Heart left ventricle (tissue), 16 donors: ENCODE results near the gene GPR107. TPM values are rescaled to one million over a fixed set of nuclear protein-coding genes. Genes with fewer than 3 reads are reported as not detected.
A peak's percentile ranks its signal among the peaks of the same experiment; 100 is the strongest.

ENCODE experiments used
- ATAC-seq, 4 donors: fragments of 200-7000 bp; cut with Tn5 transposase; one replicate each; pipeline ENCODE4 v1.9.1; 2020 to 2022; ENCODE audit warnings: moderate library complexity in 4 of 4, mild to moderate bottlenecking in 3 of 4, moderate number of reproducible peaks in 1 of 4
- DNase-seq, 5 donors: peaks; one replicate each; pipeline ENCODE4 v3.0.0-alpha.2; 2020
- H3K27ac ChIP-seq, 12 donors: fragments of 200-600 bp; sonication (generic) in 4 of 12; one replicate each; pipeline versions ENCODE4 v1.5.0 to v1.8.0; 2016 to 2022; ENCODE audit warnings: mild to moderate bottlenecking in 2 of 12
- H3K27me3 ChIP-seq, 9 donors: fragments of 200-600 bp; sonication (generic) in 2 of 9; one replicate each; pipeline versions ENCODE4 v1.5.1 to v1.8.0; 2016 to 2022; ENCODE audit warnings: mild to moderate bottlenecking in 3 of 9
- H3K36me3 ChIP-seq, 9 donors: fragments of 200-600 bp; sonication (generic) in 2 of 9; one replicate each; pipeline versions ENCODE4 v1.5.0 to v1.8.0; 2018 to 2022; ENCODE audit warnings: mild to moderate bottlenecking in 2 of 9
- H3K4me1 ChIP-seq, 12 donors: fragments of 200-600 bp; sonication (generic) in 4 of 12; one replicate each; pipeline versions ENCODE4 v1.5.0 to v1.8.0; 2016 to 2022; ENCODE audit warnings: mild to moderate bottlenecking in 3 of 12
- H3K4me3 ChIP-seq, 12 donors: fragments of 200-600 bp; sonication (generic) in 4 of 12; one replicate each; pipeline versions ENCODE4 v1.5.0 to v1.8.0; 2017 to 2022; ENCODE audit warnings: mild to moderate bottlenecking in 9 of 12, moderate library complexity in 4 of 12
- H3K9me3 ChIP-seq, 12 donors: fragments of 200-600 bp; sonication (generic) in 4 of 12; one replicate each; pipeline versions ENCODE4 v1.5.0 to v1.8.0; 2016 to 2022; ENCODE audit warnings: mild to moderate bottlenecking in 1 of 12
- CTCF ChIP-seq, 12 donors: fragments of 200-600 bp; sonication (generic) in 4 of 12; IDR thresholded peaks; one replicate each; pipeline versions ENCODE4 v1.5.0 to v1.8.0; 2018 to 2022; ENCODE audit warnings: antibody characterized with exemption in 12 of 12, mild to moderate bottlenecking in 5 of 12
- POLR2A ChIP-seq, 2 donors: fragments of 450-650 bp; IDR thresholded peaks; one replicate each; pipeline ENCODE4 v1.6.1; 2017; ENCODE audit warnings: antibody characterized with exemption in 2 of 2, mild to moderate bottlenecking in 2 of 2, moderate library complexity in 2 of 2
- WGBS, 4 donors: extraction: QIAGEN DNeasy Blood & Tissue Kit in 2 of 4; methylation state at CpG; one replicate each; pipeline versions ENCODE4 v1.1.5 to v1.1.7; 2013 to 2018; 5-methylcytosine and 5-hydroxymethylcytosine counted together
- intact Hi-C, 10 donors: fragments of 100-400 bp; cut with DNase I; formaldehyde crosslinking; loops; one replicate each; pipeline versions ENCODE4 v1.11.1 to v1.14.2; 2022
- polyA plus RNA-seq, 2 donors: library from polyadenylated mRNA; stranded (reverse); fragments of 200-250 nt; gene quantifications; one replicate each; pipeline ENCODE4 v1.2.3, GENCODE V29; 2013
- total RNA-seq, 9 donors: library from RNA; depleted of rRNA in 2 of 9; stranded (reverse); fragments of >200 nt in 2 of 9; fragmentation: NEBNext Ultra II Directional in 3 of 9; extraction: Animal tissue kit (Norgen Biotek cat#: 25700) in 3 of 9; gene quantifications; one replicate each; pipeline versions ENCODE4 v1.1.0 to v1.2.4, GENCODE V29; 2016 to 2023
- donor health status: ischemic (EF 13 %, LVEDD 7.1; RV severe dilation, severe dysfunction).
- donor health status: healthy with polysubstance abuse.
- donor health status: DM: no; HTN: yes; CAD: no.
- donor health status: DM: no; HTN: no; CAD: no.
- donor health status: ischemic (EF 25% LVEDD 6.9; RV normal size, moderate dysfunction).
- donor health status: ischemic (EF 25% LVEDD 5.7; RV mildly dilated, moderate dysfunction).
- donor health status: healthy.
- donor health status: DM: yes; HTN: yes; CAD: no.
- donor health status: ischemic (EF 35%, LVEDD 5.7; RV mildly dilated, moderate dysfunction).
- donor health status: nonischemic (EF 11% LVEDD 7.7; RV severe dilation, severe dysfunction).
- donor health status: DM: yes; HTN: yes; CAD: no.
- donor health status: PGD.
- donor health status: ischemic (EF 29% LVEDD 5.4; RV normal size, mild dysfunction).
- donor health status: nonischemic (EF 23%, LVEDD 6.1; RV moderate dilation, normal function).

Gene GPR107
- total and polyA plus RNA-seq, 11 donors: 7.0 to 33.2 (median 21.3) TPM

- peaks cover 0 to 97% (median 80%) of the 10 kb centered on the region in 9 donors for H3K36me3 ChIP-seq
- ATAC-seq (peak in 3 of 4 donors; percentile 80 to 87 (median 86)), DNase-seq (peak; percentile 69 to 91 (median 79))
- no peaks in the 10 kb centered on the region for H3K27me3 ChIP-seq
- no peak for TF ChIP-seq POLR2A (IDR thresholded peaks at IDR 0.05)
- peak; percentile 69 to 86 (median 80) for TF ChIP-seq CTCF (IDR thresholded peaks at IDR 0.05)
- peak overlapping the region in 1 of 12 donors; percentile 73 for H3K27ac ChIP-seq
- no peaks in the 10 kb centered on the region for H3K9me3 ChIP-seq
- H3K4me1 ChIP-seq: peaks cover 0 to 9% (median 0%) of the 10 kb centered on the region in 12 donors
- intact Hi-C loops: loop anchor here (1.0 to 10.0 kb wide), 10 partner anchors 80 to 577 kb away; no protein-coding TSS in a partner anchor
- WGBS, 4 donors: 36 to 42% (median 37%) methylated on average over 10 of the region's 10 CpGs
- H3K4me3 ChIP-seq: no peak overlapping the region
These were observed 53.6 kb downstream of the GPR107 start for GRCh38 chr9:130107234-130107861.

- 94 to 100% (median 96%) methylated on average over 2 of the region's 2 CpGs for WGBS, 4 donors
- Histone ChIP-seq H3K27me3 (no peaks in the 10 kb centered on the region), H3K4me1 (peaks cover 0 to 12% (median 2%) of the 10 kb centered on the region in 12 donors), H3K27ac (peak overlapping the region in 1 of 12 donors; percentile 73), H3K9me3 (no peaks in the 10 kb centered on the region), H3K36me3 (peaks cover 0 to 93% (median 76%) of the 10 kb centered on the region in 9 donors), H3K4me3 (no peak overlapping the region)
- TF ChIP-seq CTCF (IDR thresholded peaks at IDR 0.05) (no peak), POLR2A (IDR thresholded peaks at IDR 0.05) (no peak)
- intact Hi-C loops: loop anchor here (1.0 to 10.0 kb wide), 10 partner anchors 79 to 577 kb away; no protein-coding TSS in a partner anchor
- DNase-seq (no peak), ATAC-seq (no peak)
These were observed 54.2 kb downstream of the GPR107 start for GRCh38 chr9:130107955-130108354.

- TF ChIP-seq CTCF (IDR thresholded peaks at IDR 0.05) (no peak), POLR2A (IDR thresholded peaks at IDR 0.05) (no peak)
- Histone ChIP-seq H3K27me3 (no peaks in the 10 kb centered on the region), H3K4me1 (peaks cover 0 to 10% (median 0%) of the 10 kb centered on the region in 12 donors), H3K4me3 (no peak overlapping the region), H3K36me3 (peaks cover 0 to 82% (median 54%) of the 10 kb centered on the region in 9 donors), H3K9me3 (no peaks in the 10 kb centered on the region), H3K27ac (peak overlapping the region in 1 of 12 donors; percentile 86)
- ATAC-seq: no peak
- intact Hi-C loops: no loop called here
- no peak for DNase-seq
- WGBS, 4 donors: 80 to 97% (median 90%) methylated on average over 5 of the region's 5 CpGs
These were observed 56.5 kb downstream of the GPR107 start for GRCh38 chr9:130110166-130110565.

GRCh38 chr9:130110596-130111021, 56.9 kb downstream of the GPR107 start:
- WGBS, 4 donors: 84 to 93% (median 89%) methylated on average over 4 to 7 of the region's 7 CpGs
- Histone ChIP-seq H3K4me3 (no peak overlapping the region), H3K36me3 (peaks cover 0 to 80% (median 51%) of the 10 kb centered on the region in 9 donors), H3K27ac (peak overlapping the region in 1 of 12 donors; percentile 86), H3K9me3 (no peaks in the 10 kb centered on the region), H3K27me3 (no peaks in the 10 kb centered on the region), H3K4me1 (peaks cover 0 to 10% (median 0%) of the 10 kb centered on the region in 12 donors)
- TF ChIP-seq POLR2A (IDR thresholded peaks at IDR 0.05): no peak
- no peak for TF ChIP-seq CTCF (IDR thresholded peaks at IDR 0.05)
- DNase-seq (no peak), ATAC-seq (no peak)
- intact Hi-C loops: no loop called here
